Endodermal cell (in vitro differentiated cells): ENCODE data around the gene EEF1E1. TPM values are rescaled to one million over a fixed set of nuclear protein-coding genes. Genes with fewer than 3 reads are reported as not detected.

Experiments
- DNase-seq: peaks from one replicate; pipeline ENCODE4 v3.0.0-alpha.2; 2017
- H3K27ac ChIP-seq: 2 replicates; pipeline ENCODE4 v1.5.1; 2013; ENCODE audit warnings: mild to moderate bottlenecking, low read depth, low read length, moderate library complexity
- H3K27me3 ChIP-seq: 2 replicates; pipeline ENCODE4 v1.6.1; 2013; ENCODE audit warnings: mild to moderate bottlenecking, low read length, moderate library complexity; ENCODE audit not compliant: insufficient read depth, control insufficient read depth, poor library complexity, severe bottlenecking
- H3K36me3 ChIP-seq: 2 replicates; pipeline ENCODE4 v1.7.0; 2013; ENCODE audit warnings: mild to moderate bottlenecking, low read length, moderate library complexity; ENCODE audit not compliant: control insufficient read depth, insufficient read depth
- H3K4me1 ChIP-seq: one replicate; pipeline ENCODE4 v1.7.0; 2013; ENCODE audit warnings: low read length; ENCODE audit not compliant: control insufficient read depth, insufficient read depth
- H3K4me3 ChIP-seq: 2 replicates; pipeline ENCODE4 v1.5.1; 2013; ENCODE audit warnings: mild to moderate bottlenecking, low read length, moderate library complexity
- H3K9ac ChIP-seq: 2 replicates; pipeline ENCODE4 v1.6.1; 2013; ENCODE audit warnings: mild to moderate bottlenecking, low read length, moderate library complexity; ENCODE audit not compliant: poor library complexity, severe bottlenecking; ENCODE audit errors: extremely low read depth
- H3K9me3 ChIP-seq: 2 replicates; pipeline ENCODE4 v1.6.1; 2013; ENCODE audit warnings: mild to moderate bottlenecking, low read length, moderate library complexity; ENCODE audit not compliant: control insufficient read depth
- H3K27ac Mint-ChIP-seq: 2 replicates; pipeline ENCODE4 v1.8.0; 2020; ENCODE audit warnings: mixed read lengths
- H3K27me3 Mint-ChIP-seq: 2 replicates; pipeline ENCODE4 v1.8.0; 2021; ENCODE audit warnings: mild to moderate bottlenecking, mixed read lengths; ENCODE audit not compliant: insufficient read depth
- H3K36me3 Mint-ChIP-seq: 2 replicates; pipeline ENCODE4 v1.8.0; 2020; ENCODE audit warnings: low read depth, mixed read lengths
- H3K4me1 Mint-ChIP-seq: 2 replicates; pipeline ENCODE4 v1.8.0; 2020; ENCODE audit warnings: mixed read lengths
- H3K4me3 Mint-ChIP-seq: 2 replicates; pipeline ENCODE4 v1.8.0; 2020; ENCODE audit warnings: mild to moderate bottlenecking, moderate library complexity, mixed read lengths
- H3K9me3 Mint-ChIP-seq: 2 replicates; pipeline ENCODE4 v1.8.0; 2020; ENCODE audit warnings: mild to moderate bottlenecking, mixed read lengths
- WGBS, 2 experiments: methylation state at CpG; one replicate each; pipeline versions ENCODE4 v1.1.5 to v1.1.7; 2013; ENCODE audit warnings: missing lambda C conversion rate in 2 of 2, mixed read lengths in 1 of 2; ENCODE audit not compliant: insufficient coverage in 1 of 2, insufficient read length in 1 of 2; 5-methylcytosine and 5-hydroxymethylcytosine counted together
- total RNA-seq, 2 donors: library from RNA; stranded (reverse); fragmentation: NEBNext Ultra II Directional in 1 of 2; extraction: Animal tissue kit (Norgen Biotek cat#: 25700) in 1 of 2; gene quantifications; 2 replicates in 1 of 2; 3 replicates in 1 of 2; pipeline ENCODE4 v1.2.1, GENCODE V29; 2021
- TF ChIP-seq, protein P1 (sequence below): fragments of 200-600 bp; sonication (generic); conservative IDR thresholded peaks from 2 replicates; pipeline ENCODE4 v1.5.0; 2021; ENCODE audit warnings: antibody characterized with exemption, mild to moderate bottlenecking

The EEF1E1 gene
- total RNA-seq, 2 donors from 2014 or later: 41.5 to 46.6 TPM

DNA sequence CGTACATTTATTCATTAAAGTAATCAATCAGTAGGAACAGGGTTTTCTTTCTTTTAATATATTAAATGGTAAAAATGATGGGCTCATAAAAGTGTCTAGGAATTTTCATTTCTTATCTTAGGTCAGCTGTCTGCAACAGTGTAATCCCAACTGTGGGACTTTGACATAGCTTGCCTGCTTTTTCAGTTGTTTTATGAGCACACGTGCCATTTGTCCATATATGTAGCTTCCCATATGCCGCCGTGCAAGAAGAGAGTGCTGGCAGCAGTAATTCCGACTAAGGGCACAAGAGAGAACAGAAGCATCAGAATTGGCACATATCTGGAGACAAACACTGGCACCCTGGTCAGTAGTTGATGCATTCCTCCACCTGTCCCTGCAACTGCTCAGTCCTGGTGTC, 20.9 kb upstream of the EEF1E1 start:
- Mint-ChIP-seq H3K27me3 (no peaks in the 10 kb centered on the region), H3K9me3 (peaks cover 2% of the 10 kb centered on the region), H3K36me3 (no peaks in the 10 kb centered on the region), H3K4me1 (no peaks in the 10 kb centered on the region), H3K4me3 (no peak overlapping the region), H3K27ac (no peak overlapping the region)
- no peaks in the 10 kb centered on the region for H3K9me3 ChIP-seq
- H3K4me1 ChIP-seq: no peaks in the 10 kb centered on the region
- TF ChIP-seq, protein P1, sequence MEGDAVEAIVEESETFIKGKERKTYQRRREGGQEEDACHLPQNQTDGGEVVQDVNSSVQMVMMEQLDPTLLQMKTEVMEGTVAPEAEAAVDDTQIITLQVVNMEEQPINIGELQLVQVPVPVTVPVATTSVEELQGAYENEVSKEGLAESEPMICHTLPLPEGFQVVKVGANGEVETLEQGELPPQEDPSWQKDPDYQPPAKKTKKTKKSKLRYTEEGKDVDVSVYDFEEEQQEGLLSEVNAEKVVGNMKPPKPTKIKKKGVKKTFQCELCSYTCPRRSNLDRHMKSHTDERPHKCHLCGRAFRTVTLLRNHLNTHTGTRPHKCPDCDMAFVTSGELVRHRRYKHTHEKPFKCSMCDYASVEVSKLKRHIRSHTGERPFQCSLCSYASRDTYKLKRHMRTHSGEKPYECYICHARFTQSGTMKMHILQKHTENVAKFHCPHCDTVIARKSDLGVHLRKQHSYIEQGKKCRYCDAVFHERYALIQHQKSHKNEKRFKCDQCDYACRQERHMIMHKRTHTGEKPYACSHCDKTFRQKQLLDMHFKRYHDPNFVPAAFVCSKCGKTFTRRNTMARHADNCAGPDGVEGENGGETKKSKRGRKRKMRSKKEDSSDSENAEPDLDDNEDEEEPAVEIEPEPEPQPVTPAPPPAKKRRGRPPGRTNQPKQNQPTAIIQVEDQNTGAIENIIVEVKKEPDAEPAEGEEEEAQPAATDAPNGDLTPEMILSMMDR: no peak
- no peak overlapping the region for H3K9ac ChIP-seq
- no peaks in the 10 kb centered on the region for H3K36me3 ChIP-seq
- WGBS, 2 experiments: 89 to 96% methylated on average over 3 to 5 of the region's 5 CpGs
- DNase-seq: no peak
- no peaks in the 10 kb centered on the region for H3K27me3 ChIP-seq
- no peak overlapping the region for H3K4me3 ChIP-seq
- no peak overlapping the region for H3K27ac ChIP-seq

DNA sequence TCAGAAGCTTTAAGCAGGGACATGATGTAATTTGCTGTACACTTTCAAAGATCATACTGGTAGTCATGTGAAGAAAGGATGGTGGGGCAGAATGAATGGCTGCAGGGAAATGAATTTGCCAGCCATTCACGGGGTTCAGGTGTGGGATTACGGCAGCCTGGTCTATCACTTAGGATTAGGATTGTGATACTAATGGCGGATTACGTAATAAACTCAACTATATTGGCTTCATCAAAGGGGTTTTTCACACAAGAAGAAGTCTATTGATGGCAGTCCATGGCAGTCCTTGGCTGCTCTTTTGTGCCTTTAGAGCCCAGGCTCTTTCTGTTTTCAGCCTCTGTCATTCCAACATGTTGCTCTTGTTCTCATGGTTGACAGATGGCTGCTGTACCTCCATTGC, 12.6 kb upstream of the EEF1E1 start:
- Histone ChIP-seq H3K4me3 (no peak overlapping the region), H3K9ac (no peak overlapping the region), H3K9me3 (no peaks in the 10 kb centered on the region), H3K36me3 (no peaks in the 10 kb centered on the region), H3K27ac (no peak overlapping the region), H3K4me1 (no peaks in the 10 kb centered on the region), H3K27me3 (no peaks in the 10 kb centered on the region)
- WGBS, 2 experiments: 66 to 67% methylated on average over 3 to 4 of the region's 4 CpGs
- Mint-ChIP-seq H3K36me3 (no peaks in the 10 kb centered on the region), H3K27ac (no peak overlapping the region), H3K4me3 (no peak overlapping the region), H3K27me3 (peaks cover 1% of the 10 kb centered on the region), H3K4me1 (no peaks in the 10 kb centered on the region), H3K9me3 (no peaks in the 10 kb centered on the region)
- TF ChIP-seq, protein P1: no peak
- DNase-seq: no peak

DNA sequence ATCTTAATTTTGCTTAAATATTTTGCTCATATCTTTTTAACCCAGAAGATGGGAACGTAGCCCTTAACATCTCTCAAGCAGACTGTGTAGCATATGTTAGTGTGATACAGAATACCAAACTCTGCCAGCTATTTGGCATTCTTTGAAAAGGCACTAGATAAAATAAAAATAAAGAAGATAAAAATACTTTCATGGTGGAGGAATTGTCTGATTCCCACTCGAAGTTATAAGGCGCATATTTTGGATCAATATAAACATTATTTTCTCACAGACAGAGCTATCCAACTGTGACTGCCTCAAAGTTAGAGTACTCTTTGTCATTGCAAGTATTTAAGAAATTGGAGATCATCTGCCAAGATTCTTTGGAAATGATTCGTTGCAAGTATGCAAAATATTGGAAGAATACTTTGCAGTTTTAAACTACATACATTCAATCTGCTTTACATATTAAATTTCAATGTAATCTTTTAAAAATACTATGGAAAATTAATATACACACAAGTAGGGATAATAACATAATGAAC, 10.8 kb upstream of the EEF1E1 start:
- no peaks in the 10 kb centered on the region for H3K36me3 Mint-ChIP-seq
- Histone ChIP-seq H3K9ac (no peak overlapping the region), H3K4me1 (no peaks in the 10 kb centered on the region), H3K36me3 (no peaks in the 10 kb centered on the region), H3K4me3 (no peak overlapping the region), H3K27me3 (no peaks in the 10 kb centered on the region), H3K9me3 (no peaks in the 10 kb centered on the region), H3K27ac (no peak overlapping the region)
- H3K4me1 Mint-ChIP-seq: no peaks in the 10 kb centered on the region
- no peak overlapping the region for H3K27ac Mint-ChIP-seq
- H3K27me3 Mint-ChIP-seq: peaks cover 5% of the 10 kb centered on the region
- H3K4me3 Mint-ChIP-seq: no peak overlapping the region
- TF ChIP-seq, protein P1: no peak
- 91% methylated on average over 4 of the region's 4 CpGs; no CpG with 5 or more reads in 1 of the 2 experiments for WGBS, 2 experiments
- DNase-seq: no peak
- H3K9me3 Mint-ChIP-seq: no peaks in the 10 kb centered on the region
